Neural progenitor cell (in vitro differentiated cells): ENCODE data around the gene GPR42. TPM values are rescaled to one million over a fixed set of nuclear protein-coding genes. Genes with fewer than 3 reads are reported as not detected.

ENCODE experiments used
- DNase-seq: peaks from one replicate; pipeline ENCODE4 v3.0.0-alpha.2; 2016; ENCODE audit warnings: low spot score
- H2AFZ ChIP-seq: fragments of 200-600 bp; sonication (generic); replicated peaks from 2 replicates; pipeline ENCODE4 v1.6.1; 2016; ENCODE audit warnings: antibody characterized with exemption
- H3F3A ChIP-seq: fragments of 200-600 bp; sonication (generic); 2 replicates; pipeline ENCODE4 v1.6.1; 2016; ENCODE audit warnings: antibody characterized with exemption, low read depth
- H3K27ac ChIP-seq: fragments of 200-600 bp; sonication (generic); 2 replicates; pipeline ENCODE4 v1.5.1; 2016; ENCODE audit warnings: mild to moderate bottlenecking
- H3K27me3 ChIP-seq: fragments of 200-600 bp; sonication (generic); 2 replicates; pipeline ENCODE4 v1.6.1; 2016; ENCODE audit warnings: mild to moderate bottlenecking, moderate library complexity
- H3K36me3 ChIP-seq: fragments of 200-600 bp; sonication (generic); 2 replicates; pipeline ENCODE4 v1.5.1; 2016
- H3K4me1 ChIP-seq: fragments of 200-600 bp; sonication (generic); 2 replicates; pipeline ENCODE4 v1.6.1; 2016; ENCODE audit warnings: mixed run types
- H3K4me2 ChIP-seq: fragments of 200-600 bp; sonication (generic); 2 replicates; pipeline ENCODE4 v1.6.1; 2016
- H3K4me3 ChIP-seq: fragments of 200-600 bp; sonication (generic); 2 replicates; pipeline ENCODE4 v1.5.1; 2016
- H3K79me2 ChIP-seq: fragments of 200-600 bp; sonication (generic); 2 replicates; pipeline ENCODE4 v1.6.1; 2016; ENCODE audit warnings: low read depth
- H3K9ac ChIP-seq: fragments of 200-600 bp; sonication (generic); 2 replicates; pipeline ENCODE4 v1.6.1; 2016
- H3K9me3 ChIP-seq: fragments of 200-600 bp; sonication (generic); 2 replicates; pipeline ENCODE4 v1.5.1; 2016; ENCODE audit warnings: low read depth
- H4K20me1 ChIP-seq: fragments of 200-600 bp; sonication (generic); 2 replicates; pipeline ENCODE4 v1.6.1; 2016; ENCODE audit warnings: low read depth
- H3K27ac Mint-ChIP-seq: 3 replicates; pipeline ENCODE4 v1.8.0; 2021; ENCODE audit warnings: mixed read lengths
- H3K27me3 Mint-ChIP-seq: 2 replicates; pipeline ENCODE4 v1.8.0; 2022; ENCODE audit warnings: low read depth, mild to moderate bottlenecking, inconsistent platforms, moderate library complexity, mixed read lengths; ENCODE audit not compliant: insufficient read depth
- H3K36me3 Mint-ChIP-seq: 3 replicates; pipeline ENCODE4 v1.8.0; 2021; ENCODE audit warnings: mixed read lengths
- H3K4me1 Mint-ChIP-seq: 3 replicates; pipeline ENCODE4 v1.8.0; 2021; ENCODE audit warnings: mixed read lengths
- H3K4me3 Mint-ChIP-seq: 3 replicates; pipeline ENCODE4 v1.8.0; 2021; ENCODE audit warnings: mild to moderate bottlenecking, moderate library complexity, mixed read lengths
- H3K9me3 Mint-ChIP-seq: 3 replicates; pipeline ENCODE4 v1.8.0; 2020; ENCODE audit warnings: mixed read lengths
- EZH2 ChIP-seq: fragments of 200-600 bp; sonication (generic); IDR thresholded peaks from 2 replicates; pipeline ENCODE4 v1.6.1; 2017; ENCODE audit warnings: antibody characterized with exemption, mild to moderate bottlenecking, moderate library complexity
- EZH2phosphoT487 ChIP-seq: fragments of 200-600 bp; sonication (generic); IDR thresholded peaks from 2 replicates; pipeline ENCODE4 v1.6.1; 2017; ENCODE audit warnings: antibody characterized with exemption
- total RNA-seq: library from RNA; depleted of rRNA; stranded (reverse); fragments of >200 nt; gene quantifications from 2 replicates; pipeline ENCODE4 v1.2.3, GENCODE V29; 2015; ENCODE audit warnings: low replicate concordance
- TF ChIP-seq, protein P1 (sequence below): fragments of 200-600 bp; sonication (generic); IDR thresholded peaks from 2 replicates; pipeline ENCODE4 v1.5.1; 2017; ENCODE audit warnings: antibody characterized with exemption, mild to moderate bottlenecking

GPR42 gene
- total RNA-seq, 1 donor from 2014 or later: not detected

DNA sequence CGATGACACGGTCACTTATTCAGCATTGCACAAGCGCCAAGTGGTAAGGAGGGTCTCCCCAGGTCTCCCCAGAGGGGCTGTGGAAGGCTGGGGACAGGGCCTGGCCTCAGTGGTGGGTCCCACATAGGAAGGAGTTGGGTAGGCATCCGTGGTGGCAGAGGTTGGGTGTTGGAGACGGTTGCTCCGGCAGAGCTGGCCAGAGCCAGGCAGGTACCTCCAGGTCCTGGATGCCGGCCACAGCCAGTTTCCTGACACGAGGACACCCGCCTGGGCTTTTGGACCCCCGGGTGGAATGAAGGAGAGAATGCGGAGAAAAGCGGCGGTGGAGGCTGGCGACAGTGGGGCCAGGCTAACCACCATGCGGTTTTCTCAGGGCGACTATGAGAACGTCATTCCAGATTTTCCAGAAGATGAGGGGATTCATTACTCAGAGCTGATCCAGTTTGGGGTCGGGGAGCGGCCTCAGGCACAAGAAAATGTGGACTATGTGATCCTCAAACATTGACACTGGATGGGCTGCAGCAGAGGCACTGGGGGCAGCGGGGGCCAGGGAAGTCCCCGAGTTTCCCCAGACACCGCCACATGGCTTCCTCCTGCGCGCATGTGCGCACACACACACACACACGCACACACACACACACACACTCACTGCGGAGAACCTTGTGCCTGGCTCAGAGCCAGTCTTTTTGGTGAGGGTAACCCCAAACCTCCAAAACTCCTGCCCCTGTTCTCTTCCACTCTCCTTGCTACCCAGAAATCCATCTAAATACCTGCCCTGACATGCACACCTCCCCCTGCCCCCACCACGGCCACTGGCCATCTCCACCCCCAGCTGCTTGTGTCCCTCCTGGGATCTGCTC lies 24.4 kb upstream of the GPR42 start:
- no peaks in the 10 kb centered on the region for H3K79me2 ChIP-seq
- Mint-ChIP-seq H3K4me3 (no peak overlapping the region), H3K27ac (no peak overlapping the region), H3K27me3 (peaks cover 13% of the 10 kb centered on the region), H3K36me3 (no peaks in the 10 kb centered on the region), H3K4me1 (peaks cover 4% of the 10 kb centered on the region), H3K9me3 (no peaks in the 10 kb centered on the region)
- no peak overlapping the region for H3K27ac ChIP-seq
- no peak overlapping the region for H3K9ac ChIP-seq
- no peaks in the 10 kb centered on the region for H4K20me1 ChIP-seq
- H3F3A ChIP-seq: no peaks in the 10 kb centered on the region
- TF ChIP-seq, protein P1, sequence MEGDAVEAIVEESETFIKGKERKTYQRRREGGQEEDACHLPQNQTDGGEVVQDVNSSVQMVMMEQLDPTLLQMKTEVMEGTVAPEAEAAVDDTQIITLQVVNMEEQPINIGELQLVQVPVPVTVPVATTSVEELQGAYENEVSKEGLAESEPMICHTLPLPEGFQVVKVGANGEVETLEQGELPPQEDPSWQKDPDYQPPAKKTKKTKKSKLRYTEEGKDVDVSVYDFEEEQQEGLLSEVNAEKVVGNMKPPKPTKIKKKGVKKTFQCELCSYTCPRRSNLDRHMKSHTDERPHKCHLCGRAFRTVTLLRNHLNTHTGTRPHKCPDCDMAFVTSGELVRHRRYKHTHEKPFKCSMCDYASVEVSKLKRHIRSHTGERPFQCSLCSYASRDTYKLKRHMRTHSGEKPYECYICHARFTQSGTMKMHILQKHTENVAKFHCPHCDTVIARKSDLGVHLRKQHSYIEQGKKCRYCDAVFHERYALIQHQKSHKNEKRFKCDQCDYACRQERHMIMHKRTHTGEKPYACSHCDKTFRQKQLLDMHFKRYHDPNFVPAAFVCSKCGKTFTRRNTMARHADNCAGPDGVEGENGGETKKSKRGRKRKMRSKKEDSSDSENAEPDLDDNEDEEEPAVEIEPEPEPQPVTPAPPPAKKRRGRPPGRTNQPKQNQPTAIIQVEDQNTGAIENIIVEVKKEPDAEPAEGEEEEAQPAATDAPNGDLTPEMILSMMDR: no peak
- no peak for TF ChIP-seq EZH2phosphoT487
- no peaks in the 10 kb centered on the region for H3K4me1 ChIP-seq
- no peak overlapping the region for H2AFZ ChIP-seq
- no peak for DNase-seq
- no peaks in the 10 kb centered on the region for H3K9me3 ChIP-seq
- H3K27me3 ChIP-seq: peaks cover 36% of the 10 kb centered on the region
- H3K4me2 ChIP-seq: no peak overlapping the region
- no peaks in the 10 kb centered on the region for H3K36me3 ChIP-seq
- H3K4me3 ChIP-seq: no peak overlapping the region

DNA sequence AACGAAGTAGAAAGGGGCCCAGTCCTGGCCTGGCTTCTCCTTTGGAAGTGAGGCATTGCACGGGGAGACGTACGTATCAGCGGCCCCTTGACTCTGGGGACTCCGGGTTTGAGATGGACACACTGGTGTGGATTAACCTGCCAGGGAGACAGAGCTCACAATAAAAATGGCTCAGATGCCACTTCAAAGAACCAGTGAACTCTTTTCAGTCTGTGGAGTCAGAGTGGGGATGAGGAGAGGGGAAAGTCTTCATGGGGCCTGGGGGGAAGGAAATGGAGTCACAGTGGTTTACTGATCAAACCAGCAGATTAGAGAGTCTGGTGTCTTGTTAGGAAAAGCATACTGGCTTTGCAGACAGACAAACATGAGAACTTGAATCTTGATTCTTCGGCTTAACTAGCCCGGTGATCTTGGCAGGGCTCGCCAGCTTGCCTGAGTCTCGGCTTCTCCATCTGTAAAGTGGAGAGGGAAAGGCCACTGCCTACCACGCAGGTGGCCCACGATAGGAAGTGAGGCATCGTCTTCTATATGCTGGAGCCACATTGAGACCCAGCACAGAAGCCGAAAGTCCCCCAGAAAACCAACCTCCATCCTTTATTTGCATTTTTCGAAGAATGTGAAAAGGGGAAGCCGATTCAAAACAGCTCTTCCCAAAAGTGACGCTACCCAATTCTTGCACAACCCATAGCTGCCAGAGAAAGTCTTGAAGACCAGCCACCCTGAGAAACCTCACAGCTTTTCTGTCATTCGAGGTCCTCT lies 23.5 kb upstream of the GPR42 start, which contains the start of gene FFAR1:
TSS of gene FFAR1 (plus strand) at position 732 of the 759 bp plus-strand sequence. CDS start 3,650 bp downstream, outside the sequence.
- Histone ChIP-seq H3K27me3 (peaks cover 36% of the 10 kb centered on the region), H2AFZ (no peak within 1 kb of the TSS), H3K4me1 (no peaks in the 10 kb centered on the region), H3K79me2 (no peaks in the 10 kb centered on the region), H4K20me1 (no peaks in the 10 kb centered on the region), H3K9me3 (no peaks in the 10 kb centered on the region), H3K9ac (no peak within 1 kb of the TSS), H3K36me3 (no peaks in the 10 kb centered on the region), H3K4me2 (no peak within 1 kb of the TSS), H3F3A (no peaks in the 10 kb centered on the region), H3K27ac (no peak within 1 kb of the TSS), H3K4me3 (no peak within 1 kb of the TSS)
- no peak within 1 kb of the TSS for H3K4me3 Mint-ChIP-seq
- H3K4me1 Mint-ChIP-seq: peaks cover 4% of the 10 kb centered on the region
- no peak for DNase-seq
- no peaks in the 10 kb centered on the region for H3K9me3 Mint-ChIP-seq
- peaks cover 13% of the 10 kb centered on the region for H3K27me3 Mint-ChIP-seq
- H3K27ac Mint-ChIP-seq: no peak within 1 kb of the TSS
- H3K36me3 Mint-ChIP-seq: no peaks in the 10 kb centered on the region
- TF ChIP-seq EZH2: no peak
- TF ChIP-seq, protein P1: no peak
- no peak for TF ChIP-seq EZH2phosphoT487

DNA sequence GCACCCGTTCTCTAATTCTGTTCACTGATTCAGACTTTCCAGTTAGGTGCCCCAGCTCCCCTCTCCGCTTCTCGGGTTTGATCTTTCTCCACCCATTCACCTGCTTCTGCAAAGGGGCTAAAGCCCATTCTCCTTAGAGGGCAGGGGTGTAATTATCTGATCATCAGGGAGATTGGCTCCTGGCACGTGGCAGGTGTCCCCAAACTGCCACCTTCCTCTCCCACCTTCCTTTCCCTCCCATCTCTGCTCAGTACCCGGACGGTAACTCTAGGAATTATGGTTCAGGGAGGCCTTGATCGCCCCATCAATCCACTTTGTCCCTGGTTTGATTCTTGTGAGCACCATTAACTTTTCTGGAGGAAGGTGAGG lies 23.0 kb upstream of the GPR42 start:
- H3K36me3 ChIP-seq: no peaks in the 10 kb centered on the region
- DNase-seq: no peak
- no peak overlapping the region for H3K27ac ChIP-seq
- no peak overlapping the region for H3K27ac Mint-ChIP-seq
- H4K20me1 ChIP-seq: no peaks in the 10 kb centered on the region
- no peaks in the 10 kb centered on the region for H3K9me3 Mint-ChIP-seq
- no peak overlapping the region for H2AFZ ChIP-seq
- H3K9ac ChIP-seq: no peak overlapping the region
- H3K9me3 ChIP-seq: no peaks in the 10 kb centered on the region
- peaks cover 37% of the 10 kb centered on the region for H3K27me3 ChIP-seq
- H3K4me1 Mint-ChIP-seq: peaks cover 8% of the 10 kb centered on the region
- H3K27me3 Mint-ChIP-seq: peaks cover 15% of the 10 kb centered on the region
- H3K36me3 Mint-ChIP-seq: no peaks in the 10 kb centered on the region
- H3K4me2 ChIP-seq: no peak overlapping the region
- no peaks in the 10 kb centered on the region for H3F3A ChIP-seq
- no peaks in the 10 kb centered on the region for H3K4me1 ChIP-seq
- no peak overlapping the region for H3K4me3 ChIP-seq
- no peaks in the 10 kb centered on the region for H3K79me2 ChIP-seq
- TF ChIP-seq EZH2: no peak
- TF ChIP-seq EZH2phosphoT487: no peak
- TF ChIP-seq, protein P1: no peak
- no peak overlapping the region for H3K4me3 Mint-ChIP-seq
